HG03439 (cell line): Measurements from ENCODE around the gene CDK14.

Source experiments
- ATAC-seq: cut with Tn5 transposase; IDR thresholded peaks from one replicate; pipeline ENCODE4 v1.9.1; 2021; ENCODE audit warnings: mild to moderate bottlenecking, moderate library complexity; ENCODE audit not compliant: unreplicated experiment

The CDK14 gene

DNA sequence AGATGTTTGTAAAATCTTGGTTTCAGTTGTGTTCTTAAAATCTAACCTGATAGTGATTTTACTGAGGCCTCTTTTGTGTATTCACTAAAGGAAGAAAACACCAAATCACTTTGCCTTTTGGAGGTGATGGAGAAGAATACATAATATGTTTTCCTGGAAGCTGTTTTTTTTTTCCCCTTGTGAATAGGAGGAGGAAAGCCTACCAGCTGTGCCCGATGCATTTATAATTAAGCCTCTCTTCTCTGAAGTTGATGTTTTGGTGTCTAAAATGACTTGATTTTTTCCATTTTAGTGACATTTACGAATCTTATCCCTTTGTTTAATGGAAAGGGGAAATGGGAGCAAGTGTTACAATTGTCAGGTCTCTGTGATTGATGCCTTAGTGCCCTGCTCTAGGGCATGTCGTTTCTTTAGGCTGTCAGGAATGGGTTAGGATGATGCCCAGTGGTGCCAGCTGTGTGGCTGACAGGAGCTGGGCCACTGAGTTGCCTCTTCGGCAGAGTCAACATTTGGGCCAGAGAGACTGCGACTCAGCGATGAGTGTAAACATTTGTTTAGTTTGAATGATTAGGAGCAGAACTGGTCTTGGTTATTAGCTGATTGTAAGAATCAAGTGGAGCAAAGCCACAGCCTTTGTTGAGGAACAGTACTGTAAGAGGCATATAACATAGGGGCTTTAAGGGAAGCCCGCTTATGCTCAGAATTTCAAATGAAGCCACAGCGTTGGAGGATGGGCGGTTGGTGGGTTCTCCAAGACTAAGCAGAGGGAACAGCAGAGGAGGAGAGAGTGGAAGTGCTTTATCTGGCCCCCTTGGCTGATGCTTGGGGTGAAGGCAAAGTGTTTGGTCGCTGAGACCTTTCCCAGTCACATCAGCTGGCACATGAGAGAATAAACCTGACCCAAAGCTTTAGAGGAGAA lies 81.6 kb downstream of the CDK14 start:
- no peak for ATAC-seq

DNA sequence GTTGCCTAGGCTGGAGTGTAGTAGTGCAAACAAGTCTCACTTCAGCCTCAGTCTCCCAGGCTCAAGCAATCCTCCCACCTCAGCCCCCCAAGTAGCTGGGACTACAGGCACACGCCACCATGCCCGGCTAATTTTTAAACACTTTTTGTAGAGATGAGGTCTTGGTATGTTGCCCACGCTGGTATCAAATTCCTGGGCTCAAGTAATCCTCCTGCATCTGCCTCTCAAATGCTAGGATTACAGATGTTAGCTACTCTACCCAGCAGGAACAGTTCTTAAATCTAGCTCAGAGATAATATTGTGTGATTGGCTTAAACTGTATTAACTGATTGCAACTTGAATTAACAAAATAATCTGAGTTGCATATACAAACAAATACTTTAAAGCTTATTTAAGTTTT lies 82.9 kb downstream of the CDK14 start:
- no peak for ATAC-seq

DNA sequence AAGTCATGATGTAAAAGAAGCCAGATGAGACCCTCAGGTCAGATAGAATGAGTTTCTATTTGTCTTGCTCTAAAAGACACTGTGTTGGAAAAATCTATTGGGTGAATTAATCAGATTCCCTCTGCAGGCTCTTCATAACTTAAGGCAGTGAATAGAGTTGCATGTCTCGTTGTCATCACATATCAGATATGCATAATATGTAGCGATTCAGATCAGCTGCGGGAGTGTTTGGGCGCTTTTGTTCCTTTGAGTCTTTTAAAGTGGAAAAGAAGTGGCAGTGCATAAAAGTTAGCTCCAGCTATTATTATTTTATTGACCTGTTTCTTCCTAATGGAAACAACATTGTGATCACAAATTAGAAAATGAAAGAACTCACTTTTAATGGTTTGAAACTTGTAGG lies 84.4 kb downstream of the CDK14 start:
- ATAC-seq: no peak

DNA sequence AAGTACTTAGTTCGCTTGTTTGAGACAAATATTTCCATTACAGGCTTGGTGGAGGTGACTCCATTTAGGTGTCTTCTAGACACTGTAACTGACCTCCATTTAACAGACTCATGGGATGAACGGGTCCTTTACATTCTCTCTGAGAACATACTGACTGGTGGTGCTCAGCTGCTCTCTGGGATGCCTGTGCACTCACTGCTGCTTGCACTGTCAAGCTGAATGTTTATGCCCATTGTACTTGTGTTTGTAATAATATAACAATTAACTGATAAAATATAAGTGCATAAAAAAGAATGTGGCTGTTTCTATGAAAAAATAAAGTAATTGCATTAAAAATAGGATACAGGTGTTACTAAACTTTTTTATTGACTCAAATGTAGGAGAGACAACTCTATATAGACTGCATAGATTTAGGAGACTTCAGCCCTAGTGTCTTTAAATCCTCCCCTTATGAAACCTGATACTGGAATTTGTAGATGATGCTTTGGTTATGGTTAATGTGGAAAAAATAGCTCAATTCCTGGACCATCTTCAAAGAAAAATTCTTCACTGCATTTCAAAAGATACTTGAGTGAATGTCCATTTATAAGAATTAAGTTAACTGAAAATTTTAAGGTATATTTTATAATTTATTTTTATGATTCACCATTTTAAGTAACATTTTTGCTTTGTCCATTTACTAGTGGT lies 85.4 kb downstream of the CDK14 start:
- ATAC-seq: no peak

DNA sequence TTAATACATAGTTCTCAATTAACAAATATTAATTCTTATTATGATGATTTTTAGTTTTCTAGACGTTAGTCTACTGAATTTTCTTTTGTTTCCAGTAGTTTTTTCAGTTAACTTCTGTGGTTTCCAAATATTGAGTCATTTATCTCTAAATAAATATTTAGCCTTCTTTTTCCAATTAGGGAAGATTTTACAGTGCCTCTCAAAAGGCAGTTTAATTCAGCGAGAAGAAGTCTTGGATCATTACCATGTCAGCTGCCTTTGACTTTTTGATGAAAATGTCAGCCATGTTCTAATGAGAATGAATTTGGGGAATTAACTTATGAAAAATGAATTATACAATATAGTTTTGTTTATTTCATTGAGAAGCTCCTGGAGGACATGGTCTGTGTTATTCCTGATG lies 90.0 kb downstream of the CDK14 start:
- no peak for ATAC-seq

DNA sequence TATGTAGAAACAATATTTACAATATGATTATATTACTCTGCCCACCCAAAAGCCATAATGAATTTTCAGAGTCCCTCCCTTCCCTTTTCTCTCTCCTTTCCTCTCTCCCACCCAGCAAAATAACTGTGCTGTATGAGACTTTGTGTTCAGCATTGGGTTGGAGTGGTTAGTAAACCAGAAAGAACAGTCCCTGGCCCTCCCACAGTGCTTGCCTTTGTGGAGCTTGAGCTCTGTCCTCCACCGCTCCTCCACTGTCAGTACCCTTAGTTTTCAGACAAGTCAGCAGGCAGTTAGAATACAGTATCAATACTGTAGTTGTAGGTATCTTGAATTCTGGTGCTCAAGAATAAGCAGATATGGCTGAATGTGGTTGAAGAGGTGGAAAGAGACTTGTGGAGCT lies 92.7 kb downstream of the CDK14 start:
- ATAC-seq: no peak

DNA sequence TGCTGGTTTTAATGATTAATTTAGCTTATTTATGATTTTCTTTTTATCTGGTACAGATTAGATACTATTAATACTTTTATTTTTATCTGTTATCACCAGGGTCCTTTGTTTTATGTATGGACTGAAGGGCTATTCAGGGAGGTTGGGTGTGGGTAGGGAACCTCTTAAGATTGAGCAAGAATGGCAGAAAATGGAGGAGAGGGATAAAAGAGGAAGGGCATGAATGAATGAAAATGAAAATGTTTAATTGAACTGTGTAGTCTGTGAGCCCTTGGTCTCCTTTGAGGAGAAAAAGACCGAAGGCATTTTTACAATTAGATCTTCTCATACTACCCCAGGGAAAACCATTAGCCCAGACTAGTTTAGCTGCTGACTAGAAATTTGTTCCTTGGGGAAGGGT lies 93.1 kb downstream of the CDK14 start:
- no peak for ATAC-seq

DNA sequence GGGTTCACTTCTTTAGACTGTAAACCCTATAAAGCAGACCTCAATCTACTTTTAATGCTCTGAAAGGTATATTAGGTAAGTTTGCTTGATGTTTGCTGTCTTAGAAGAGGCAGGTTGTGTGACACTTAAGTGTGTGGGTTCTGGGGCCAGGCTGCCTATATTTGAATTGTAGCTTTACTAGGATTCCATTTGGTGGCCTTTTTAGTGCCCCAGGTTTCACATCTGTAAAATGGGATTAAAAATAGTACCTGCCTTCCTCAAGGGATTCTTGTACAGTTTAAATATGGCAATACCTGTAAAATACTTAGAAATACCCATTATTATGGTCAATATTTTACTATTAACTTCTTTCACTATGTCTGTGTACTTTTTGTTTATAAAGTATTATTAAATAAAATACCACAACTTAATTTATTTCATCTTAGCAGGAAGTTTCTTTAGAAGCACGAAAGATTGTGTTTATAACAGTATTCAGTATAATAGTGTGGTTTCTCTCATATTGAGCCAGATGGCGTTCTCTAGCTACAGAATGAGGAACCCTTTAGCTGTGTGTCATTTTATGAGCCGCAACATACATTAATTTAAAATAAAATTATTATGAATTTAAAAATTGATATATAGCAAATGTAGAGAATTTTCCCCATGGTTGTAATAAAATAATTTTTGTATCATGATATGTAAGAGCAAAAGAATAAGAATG lies 94.2 kb downstream of the CDK14 start:
- peak; percentile 63 for ATAC-seq

DNA sequence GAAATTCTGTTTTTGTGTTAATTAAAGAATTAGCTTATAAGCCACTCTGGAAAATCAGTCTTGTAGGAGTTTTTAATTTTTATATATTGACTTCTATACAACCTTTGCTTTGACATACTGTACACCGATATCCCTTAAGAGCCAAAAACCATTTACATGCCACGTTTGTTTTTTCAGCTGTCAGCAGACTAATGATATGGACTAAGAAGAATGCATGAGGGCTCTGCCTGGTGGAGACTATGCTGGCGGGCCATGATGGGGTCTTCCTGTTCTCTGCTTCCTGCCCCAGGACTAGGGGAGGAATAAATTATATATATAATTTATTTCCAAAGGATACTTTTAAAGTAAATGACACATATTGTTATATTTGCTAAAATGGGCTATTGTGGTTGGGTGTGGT lies 96.3 kb downstream of the CDK14 start:
- ATAC-seq: no peak

DNA sequence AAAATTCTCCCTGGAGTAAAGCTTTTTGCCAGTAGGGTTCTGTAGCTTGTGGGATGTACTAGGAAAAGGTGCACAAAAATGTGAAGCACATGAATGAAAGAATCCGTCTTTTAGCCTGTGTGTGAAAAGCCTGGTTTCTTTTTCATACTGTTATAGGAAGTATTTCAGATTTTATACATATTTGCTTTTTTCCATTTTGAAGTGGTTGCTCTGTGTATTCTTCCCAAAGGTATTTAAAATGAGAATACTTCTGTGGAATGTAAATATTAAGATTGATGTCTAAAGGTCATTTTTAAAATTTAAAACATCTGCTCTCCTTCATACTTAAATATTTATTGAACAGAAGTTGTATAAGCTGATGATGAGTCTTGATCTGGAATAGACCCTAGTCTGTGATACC lies 96.8 kb downstream of the CDK14 start:
- no peak for ATAC-seq

DNA sequence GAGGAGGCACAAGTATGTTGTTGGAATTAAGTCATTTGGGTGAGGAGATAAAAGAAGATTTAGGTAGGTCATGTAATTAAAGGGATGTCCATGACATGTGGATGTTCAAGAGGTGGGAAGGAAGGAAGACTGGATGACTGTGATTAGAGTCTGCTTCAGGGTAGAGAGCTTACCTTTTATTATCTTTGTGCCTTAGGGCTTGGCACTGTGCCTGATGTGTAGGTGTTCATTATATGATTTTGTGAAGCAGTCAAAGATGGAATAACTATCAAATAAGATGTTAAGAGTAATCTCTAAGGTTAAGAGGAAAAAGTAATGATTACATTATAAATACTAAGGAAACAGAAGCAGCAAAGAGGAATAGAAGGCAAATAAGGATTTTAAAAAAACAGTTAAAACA lies 97.8 kb downstream of the CDK14 start:
- no peak for ATAC-seq

DNA sequence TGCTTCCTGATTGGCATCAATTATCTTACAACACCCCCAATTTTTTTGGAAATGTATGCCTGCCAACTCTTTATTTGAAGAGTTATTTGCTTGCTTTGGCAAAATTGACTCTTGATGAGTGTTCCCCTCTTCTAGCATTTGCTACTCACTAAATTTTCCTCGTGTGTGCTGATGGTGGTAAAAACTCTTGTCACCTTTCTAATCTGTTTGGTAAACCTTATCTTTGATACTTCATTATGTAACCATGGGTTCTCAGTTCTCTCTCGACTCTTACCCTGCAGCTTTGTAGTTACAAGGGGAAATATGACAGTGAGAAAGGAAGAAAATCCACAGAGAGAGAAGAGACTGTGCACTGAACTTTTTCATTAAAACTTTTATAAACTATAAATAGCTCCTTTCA lies 102.5 kb downstream of the CDK14 start:
- ATAC-seq: no peak

DNA sequence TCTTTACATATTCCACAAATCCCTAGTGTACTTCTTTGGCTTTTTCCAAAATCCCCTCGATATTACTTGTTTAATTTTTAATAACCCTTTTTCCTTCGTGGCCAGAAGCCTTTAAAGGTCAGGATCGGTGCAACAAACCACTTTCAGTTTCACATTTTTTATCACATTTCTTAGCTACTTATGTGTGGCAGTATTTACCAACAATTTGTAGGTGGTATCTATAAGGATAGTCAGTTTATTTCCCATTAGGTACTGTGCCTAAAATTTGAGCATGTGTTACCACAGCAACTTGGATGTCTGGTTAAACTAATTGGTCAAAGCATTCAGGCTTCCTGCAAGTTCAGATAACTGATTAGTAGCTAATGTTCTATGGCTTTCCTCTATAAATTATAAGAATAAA lies 104.9 kb downstream of the CDK14 start:
- no peak for ATAC-seq

DNA sequence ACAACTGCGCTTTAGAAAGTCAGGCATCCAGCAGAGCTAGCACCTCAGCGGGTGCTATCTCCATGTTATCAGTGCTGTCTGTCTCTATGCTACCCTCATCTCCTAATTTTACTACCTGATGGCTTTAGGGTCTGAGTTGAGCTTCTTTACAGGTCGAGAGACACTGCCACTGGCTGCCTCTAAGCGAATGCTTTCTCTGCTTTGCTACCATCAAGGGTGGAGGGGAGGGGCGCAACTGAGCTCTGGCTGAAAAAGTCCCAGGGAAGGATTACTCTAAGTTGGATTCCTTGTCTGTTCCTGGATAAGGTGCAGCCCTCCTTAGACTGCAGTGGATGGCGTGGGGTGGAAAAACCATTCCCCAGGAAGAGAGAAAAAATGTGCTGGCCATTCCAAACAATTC lies 105.7 kb downstream of the CDK14 start:
- ATAC-seq: no peak

DNA sequence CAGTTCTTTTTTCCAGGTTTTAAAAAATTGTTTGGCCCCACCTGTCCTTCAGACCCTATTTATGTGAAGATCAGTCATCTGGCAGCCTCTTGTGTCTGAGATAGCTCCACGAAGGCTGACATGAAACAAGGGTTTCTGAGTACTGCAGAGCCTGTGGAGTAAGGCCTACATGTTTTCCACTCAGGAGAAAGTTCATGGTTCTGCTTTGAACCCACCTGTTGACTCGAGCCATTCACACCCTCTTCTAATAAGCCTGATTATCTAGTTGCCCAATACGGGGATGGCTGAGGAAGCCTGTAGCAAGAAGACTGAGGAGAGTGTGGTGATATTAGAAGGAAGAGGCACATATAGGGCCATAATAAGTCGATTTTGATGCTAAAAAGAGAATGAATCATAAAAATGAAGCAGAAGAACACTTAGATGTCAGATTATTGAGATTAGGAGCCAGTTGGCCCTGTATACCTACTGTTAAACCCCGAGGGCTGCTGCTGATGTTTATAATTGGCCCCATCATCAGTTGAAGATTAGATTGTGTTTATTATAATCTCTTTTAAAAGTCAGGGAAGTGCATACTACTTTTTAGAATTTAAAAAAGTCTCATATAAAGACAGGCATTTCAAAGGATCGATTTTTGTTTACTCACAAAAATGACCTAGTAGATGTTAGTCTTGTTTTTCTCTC lies 109.4 kb downstream of the CDK14 start:
- no peak for ATAC-seq

DNA sequence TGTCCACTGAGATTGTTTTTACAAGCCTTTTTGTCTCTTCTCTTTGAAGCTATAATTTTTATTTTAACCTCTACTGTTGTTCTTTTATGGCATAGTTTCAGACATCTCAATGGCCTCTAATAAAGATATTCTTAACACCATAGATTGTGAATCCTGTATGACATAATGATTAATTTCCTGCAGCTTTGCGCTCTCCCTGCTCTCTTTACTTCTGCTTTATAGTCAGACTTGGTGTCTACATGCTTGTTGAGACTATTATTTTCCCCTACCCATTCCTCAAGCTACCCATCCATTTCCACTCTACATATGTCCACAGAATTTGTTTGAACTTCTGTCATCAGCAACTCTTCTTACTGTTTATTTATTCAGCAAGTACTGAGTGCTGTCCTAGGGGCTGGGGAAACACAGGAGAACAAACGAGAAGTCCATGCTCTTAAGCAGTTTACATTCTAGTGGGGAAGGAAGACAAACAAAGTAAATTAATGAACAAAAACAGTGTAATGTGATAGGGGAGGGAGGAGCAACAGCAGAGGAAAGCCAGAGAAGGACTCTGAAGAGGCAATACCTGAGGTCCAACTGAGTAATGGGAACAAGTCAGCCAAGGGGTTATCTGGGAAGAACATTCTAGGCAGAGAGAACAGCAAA lies 110.1 kb downstream of the CDK14 start:
- ATAC-seq: no peak

DNA sequence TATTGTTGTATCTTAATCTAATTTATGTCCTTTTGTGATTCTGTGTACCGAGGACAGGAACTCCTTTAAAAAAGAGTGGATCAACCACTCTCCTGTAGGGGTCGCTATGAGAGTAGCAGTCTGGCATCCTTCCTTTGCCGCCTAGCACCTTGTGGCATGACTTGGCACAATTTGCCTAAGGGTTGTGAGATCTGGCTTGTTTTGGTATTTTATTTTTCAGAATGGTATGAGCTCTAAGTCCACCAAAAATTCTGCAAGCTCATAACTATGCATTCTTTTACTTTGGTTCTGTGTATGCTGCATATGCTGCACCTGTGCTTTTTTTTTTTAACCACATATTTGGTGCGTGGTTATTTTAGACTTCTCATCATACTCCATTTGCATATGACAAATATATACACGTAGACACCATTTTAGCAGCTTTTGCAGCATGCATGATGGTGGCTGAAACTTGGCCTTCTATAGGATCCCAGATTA lies 112.8 kb downstream of the CDK14 start:
- ATAC-seq: peak; percentile 66

DNA sequence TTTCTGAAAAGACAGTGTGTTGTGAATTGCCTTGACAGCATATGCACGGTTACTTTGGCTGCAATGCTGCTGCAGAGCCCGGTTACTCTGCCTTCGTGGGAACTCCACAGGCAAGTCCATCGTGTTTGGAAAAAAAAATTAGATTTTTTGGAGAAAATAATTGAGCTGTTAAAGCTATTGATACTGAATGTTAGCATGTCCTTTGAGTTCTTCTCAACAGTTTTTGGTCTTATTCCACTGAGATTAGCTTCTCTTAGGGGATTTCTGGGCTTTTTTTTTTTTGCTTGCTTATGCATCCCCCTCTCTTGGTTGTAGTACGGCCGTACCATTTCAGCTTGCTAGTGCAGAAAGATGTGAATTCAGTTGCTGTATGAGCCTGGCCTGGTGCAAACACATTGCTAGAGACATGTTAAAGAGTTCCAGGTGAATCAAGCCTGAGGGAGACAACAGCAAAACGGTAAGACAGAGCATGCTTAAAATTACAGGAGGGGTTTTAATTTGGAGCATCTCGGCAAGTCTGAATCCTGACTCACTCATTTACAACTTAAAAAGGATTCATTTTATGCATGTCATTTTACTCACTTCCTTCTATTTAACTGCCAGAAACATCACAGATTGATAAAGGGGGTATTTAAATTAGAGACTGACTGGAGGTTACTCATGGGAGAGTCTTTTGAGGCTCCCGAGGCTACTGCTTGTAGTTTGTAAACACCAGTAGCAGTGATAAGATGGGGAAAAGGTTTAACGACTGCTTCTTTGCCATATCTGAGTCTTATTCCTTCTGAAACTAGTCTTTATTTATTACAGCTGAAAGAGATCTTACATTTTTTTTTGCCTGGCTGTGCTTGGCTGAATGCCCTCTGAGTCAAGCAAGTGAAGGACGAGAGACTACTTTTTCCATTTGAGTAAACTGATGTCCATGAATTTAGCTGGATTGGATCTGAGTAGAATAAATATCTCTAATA lies 113.7 kb downstream of the CDK14 start:
- peak; percentile 37 for ATAC-seq

DNA sequence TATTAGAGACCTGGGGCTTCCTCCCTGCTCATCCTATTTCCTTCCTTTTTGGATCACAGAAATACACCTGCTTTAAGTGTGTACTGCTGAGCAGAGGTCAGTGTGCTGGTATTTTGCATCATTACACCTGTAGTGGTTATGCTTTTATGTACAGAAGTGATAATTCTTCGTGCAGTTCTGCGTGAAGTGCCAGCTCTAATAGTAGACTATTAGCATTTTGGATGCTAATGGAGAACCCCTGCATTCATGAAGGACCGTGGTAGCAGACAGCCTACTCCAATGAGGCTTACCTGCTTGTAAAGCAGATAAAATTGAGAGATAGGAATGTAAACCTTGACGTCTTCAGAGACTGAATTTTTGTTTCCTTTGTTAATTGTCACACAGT lies 114.3 kb downstream of the CDK14 start:
- ATAC-seq: no peak
